ENCODE results near the gene DDX42. TPM values are rescaled to one million over a fixed set of nuclear protein-coding genes. Genes with fewer than 3 reads are reported as not detected.

The DDX42 gene
- total and polyA plus RNA-seq, 9 of the 15 experiments (the other 6 are each of a cell fraction or from before 2014, with no cell fraction given): 16.5 to 149 (median 87.6) TPM

DNA sequence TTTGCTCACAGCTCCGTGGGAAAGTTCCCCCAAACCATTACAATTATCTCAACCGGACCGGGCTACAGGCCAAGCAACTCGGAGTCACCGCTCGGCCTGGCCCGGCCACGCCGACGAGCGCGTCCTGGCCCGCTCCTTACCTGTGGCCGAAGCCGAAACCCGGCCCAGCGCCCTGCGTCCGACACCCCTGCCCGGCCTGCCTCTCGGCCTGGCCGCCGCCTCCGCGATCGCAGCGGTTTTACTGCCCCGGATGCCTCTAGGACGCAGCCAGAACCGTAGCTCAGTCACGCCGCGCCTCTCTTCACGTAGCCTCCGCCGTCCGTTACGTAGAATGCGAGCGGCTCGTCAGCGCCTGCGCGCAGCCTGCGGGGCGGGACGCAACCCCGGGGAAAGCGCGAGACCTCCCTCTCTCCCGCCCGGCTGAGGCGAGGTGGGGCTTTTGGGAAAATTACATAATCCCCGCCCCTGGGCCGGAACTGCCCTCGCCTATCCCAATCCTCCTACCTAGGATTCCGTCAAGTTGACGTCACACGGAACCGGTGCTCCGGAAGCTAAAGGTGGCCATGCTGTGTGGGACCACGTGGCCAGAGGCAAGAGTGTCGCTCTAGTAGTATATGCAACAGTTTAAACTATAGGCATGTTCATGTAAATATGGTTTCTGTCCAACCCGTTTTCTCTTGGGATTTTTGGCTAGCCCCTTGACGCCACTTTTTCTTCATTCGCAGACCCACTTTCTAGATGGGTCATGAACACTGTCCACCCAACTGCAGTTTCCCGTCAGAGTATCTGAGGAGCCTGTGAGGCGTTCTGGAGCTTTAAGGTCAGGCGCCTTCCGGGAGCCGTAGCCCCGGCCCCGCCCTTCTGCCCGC is 464 bp upstream of the DDX42 start, which contains the start of gene CCDC47 (continued):
- TF ChIP-seq, protein P1, sequence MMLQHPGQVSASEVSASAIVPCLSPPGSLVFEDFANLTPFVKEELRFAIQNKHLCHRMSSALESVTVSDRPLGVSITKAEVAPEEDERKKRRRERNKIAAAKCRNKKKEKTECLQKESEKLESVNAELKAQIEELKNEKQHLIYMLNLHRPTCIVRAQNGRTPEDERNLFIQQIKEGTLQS (IDR thresholded peaks at IDR 0.05): peak; percentile 88
- TF ChIP-seq, protein P1 (CRISPR knock-in tag; conservative IDR thresholded peaks at IDR 0.05): peak; percentile 79
- TF ChIP-seq, protein P2, sequence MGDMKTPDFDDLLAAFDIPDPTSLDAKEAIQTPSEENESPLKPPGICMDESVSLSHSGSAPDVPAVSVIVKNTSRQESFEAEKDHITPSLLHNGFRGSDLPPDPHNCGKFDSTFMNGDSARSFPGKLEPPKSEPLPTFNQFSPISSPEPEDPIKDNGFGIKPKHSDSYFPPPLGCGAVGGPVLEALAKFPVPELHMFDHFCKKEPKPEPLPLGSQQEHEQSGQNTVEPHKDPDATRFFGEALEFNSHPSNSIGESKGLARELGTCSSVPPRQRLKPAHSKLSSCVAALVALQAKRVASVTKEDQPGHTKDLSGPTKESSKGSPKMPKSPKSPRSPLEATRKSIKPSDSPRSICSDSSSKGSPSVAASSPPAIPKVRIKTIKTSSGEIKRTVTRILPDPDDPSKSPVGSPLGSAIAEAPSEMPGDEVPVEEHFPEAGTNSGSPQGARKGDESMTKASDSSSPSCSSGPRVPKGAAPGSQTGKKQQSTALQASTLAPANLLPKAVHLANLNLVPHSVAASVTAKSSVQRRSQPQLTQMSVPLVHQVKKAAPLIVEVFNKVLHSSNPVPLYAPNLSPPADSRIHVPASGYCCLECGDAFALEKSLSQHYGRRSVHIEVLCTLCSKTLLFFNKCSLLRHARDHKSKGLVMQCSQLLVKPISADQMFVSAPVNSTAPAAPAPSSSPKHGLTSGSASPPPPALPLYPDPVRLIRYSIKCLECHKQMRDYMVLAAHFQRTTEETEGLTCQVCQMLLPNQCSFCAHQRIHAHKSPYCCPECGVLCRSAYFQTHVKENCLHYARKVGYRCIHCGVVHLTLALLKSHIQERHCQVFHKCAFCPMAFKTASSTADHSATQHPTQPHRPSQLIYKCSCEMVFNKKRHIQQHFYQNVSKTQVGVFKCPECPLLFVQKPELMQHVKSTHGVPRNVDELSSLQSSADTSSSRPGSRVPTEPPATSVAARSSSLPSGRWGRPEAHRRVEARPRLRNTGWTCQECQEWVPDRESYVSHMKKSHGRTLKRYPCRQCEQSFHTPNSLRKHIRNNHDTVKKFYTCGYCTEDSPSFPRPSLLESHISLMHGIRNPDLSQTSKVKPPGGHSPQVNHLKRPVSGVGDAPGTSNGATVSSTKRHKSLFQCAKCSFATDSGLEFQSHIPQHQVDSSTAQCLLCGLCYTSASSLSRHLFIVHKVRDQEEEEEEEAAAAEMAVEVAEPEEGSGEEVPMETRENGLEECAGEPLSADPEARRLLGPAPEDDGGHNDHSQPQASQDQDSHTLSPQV (IDR thresholded peaks at IDR 0.05): peak; percentile 51; the same call in 1 of the 2 replicates
- TF ChIP-seq CBX8 (IDR thresholded peaks at IDR 0.05; ENCODE audit: borderline replicate concordance, extremely low read depth, low read depth, low read length, poor library complexity, severe bottlenecking) (no peak), GABPB2 (CRISPR knock-in tag; conservative IDR thresholded peaks at IDR 0.05) (no peak; the same call in 1 of the 2 replicates), U2AF2 (optimal IDR thresholded peaks at IDR 0.05; ENCODE audit: low read depth, low read length) (no peak), BCOR (IDR thresholded peaks at IDR 0.05) (no peak), JUND (IDR thresholded peaks at IDR 0.05; ENCODE audit: borderline replicate concordance, low read depth, low read length) (peak; percentile 88), JUND (tag; IDR thresholded peaks at IDR 0.05; ENCODE audit: borderline replicate concordance, low read depth, low read length) (peak; percentile 97; the same call in 2 of the 3 replicates)
- TF ChIP-seq, protein P3, sequence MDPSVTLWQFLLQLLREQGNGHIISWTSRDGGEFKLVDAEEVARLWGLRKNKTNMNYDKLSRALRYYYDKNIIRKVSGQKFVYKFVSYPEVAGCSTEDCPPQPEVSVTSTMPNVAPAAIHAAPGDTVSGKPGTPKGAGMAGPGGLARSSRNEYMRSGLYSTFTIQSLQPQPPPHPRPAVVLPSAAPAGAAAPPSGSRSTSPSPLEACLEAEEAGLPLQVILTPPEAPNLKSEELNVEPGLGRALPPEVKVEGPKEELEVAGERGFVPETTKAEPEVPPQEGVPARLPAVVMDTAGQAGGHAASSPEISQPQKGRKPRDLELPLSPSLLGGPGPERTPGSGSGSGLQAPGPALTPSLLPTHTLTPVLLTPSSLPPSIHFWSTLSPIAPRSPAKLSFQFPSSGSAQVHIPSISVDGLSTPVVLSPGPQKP (CRISPR knock-in tag; IDR thresholded peaks at IDR 0.05): no peak
- TF ChIP-seq, protein P4, sequence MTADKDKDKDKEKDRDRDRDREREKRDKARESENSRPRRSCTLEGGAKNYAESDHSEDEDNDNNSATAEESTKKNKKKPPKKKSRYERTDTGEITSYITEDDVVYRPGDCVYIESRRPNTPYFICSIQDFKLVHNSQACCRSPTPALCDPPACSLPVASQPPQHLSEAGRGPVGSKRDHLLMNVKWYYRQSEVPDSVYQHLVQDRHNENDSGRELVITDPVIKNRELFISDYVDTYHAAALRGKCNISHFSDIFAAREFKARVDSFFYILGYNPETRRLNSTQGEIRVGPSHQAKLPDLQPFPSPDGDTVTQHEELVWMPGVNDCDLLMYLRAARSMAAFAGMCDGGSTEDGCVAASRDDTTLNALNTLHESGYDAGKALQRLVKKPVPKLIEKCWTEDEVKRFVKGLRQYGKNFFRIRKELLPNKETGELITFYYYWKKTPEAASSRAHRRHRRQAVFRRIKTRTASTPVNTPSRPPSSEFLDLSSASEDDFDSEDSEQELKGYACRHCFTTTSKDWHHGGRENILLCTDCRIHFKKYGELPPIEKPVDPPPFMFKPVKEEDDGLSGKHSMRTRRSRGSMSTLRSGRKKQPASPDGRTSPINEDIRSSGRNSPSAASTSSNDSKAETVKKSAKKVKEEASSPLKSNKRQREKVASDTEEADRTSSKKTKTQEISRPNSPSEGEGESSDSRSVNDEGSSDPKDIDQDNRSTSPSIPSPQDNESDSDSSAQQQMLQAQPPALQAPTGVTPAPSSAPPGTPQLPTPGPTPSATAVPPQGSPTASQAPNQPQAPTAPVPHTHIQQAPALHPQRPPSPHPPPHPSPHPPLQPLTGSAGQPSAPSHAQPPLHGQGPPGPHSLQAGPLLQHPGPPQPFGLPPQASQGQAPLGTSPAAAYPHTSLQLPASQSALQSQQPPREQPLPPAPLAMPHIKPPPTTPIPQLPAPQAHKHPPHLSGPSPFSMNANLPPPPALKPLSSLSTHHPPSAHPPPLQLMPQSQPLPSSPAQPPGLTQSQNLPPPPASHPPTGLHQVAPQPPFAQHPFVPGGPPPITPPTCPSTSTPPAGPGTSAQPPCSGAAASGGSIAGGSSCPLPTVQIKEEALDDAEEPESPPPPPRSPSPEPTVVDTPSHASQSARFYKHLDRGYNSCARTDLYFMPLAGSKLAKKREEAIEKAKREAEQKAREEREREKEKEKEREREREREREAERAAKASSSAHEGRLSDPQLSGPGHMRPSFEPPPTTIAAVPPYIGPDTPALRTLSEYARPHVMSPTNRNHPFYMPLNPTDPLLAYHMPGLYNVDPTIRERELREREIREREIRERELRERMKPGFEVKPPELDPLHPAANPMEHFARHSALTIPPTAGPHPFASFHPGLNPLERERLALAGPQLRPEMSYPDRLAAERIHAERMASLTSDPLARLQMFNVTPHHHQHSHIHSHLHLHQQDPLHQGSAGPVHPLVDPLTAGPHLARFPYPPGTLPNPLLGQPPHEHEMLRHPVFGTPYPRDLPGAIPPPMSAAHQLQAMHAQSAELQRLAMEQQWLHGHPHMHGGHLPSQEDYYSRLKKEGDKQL (CRISPR knock-in tag; IDR thresholded peaks at IDR 0.05; ENCODE audit: borderline replicate concordance): 0 out of 2 replicates have a peak, but pooled peaks have one; percentile 13
- TF ChIP-seq, protein P5, sequence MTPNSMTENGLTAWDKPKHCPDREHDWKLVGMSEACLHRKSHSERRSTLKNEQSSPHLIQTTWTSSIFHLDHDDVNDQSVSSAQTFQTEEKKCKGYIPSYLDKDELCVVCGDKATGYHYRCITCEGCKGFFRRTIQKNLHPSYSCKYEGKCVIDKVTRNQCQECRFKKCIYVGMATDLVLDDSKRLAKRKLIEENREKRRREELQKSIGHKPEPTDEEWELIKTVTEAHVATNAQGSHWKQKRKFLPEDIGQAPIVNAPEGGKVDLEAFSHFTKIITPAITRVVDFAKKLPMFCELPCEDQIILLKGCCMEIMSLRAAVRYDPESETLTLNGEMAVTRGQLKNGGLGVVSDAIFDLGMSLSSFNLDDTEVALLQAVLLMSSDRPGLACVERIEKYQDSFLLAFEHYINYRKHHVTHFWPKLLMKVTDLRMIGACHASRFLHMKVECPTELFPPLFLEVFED (CRISPR knock-in tag; conservative IDR thresholded peaks at IDR 0.05): peak; percentile 66; the same call in 1 of the 2 replicates
